Vagina (tissue), 2 donors: ENCODE measurements around the gene CD300LB.

Experiments
- CTCF ChIP-seq, 3 experiments: fragments of 450-650 bp in 2 of 3; fragments of 200-600 bp in 1 of 3; sonication (generic) in 1 of 3; IDR thresholded peaks; one replicate each; pipeline ENCODE4 v1.5.1; 2017 to 2019; ENCODE audit warnings: antibody characterized with exemption in 3 of 3, mild to moderate bottlenecking in 2 of 3, moderate library complexity in 2 of 3
- POLR2A ChIP-seq, 2 donors: fragments of 450-650 bp; IDR thresholded peaks; one replicate each; pipeline ENCODE4 v1.6.1; 2017; ENCODE audit warnings: antibody characterized with exemption in 2 of 2, mild to moderate bottlenecking in 2 of 2, moderate library complexity in 2 of 2
- POLR2AphosphoS5 ChIP-seq, 2 donors: sonication (generic); formaldehyde crosslinking; IDR thresholded peaks; one replicate each; pipeline ENCODE4 v1.9.0; 2017; ENCODE audit warnings: antibody characterized with exemption in 2 of 2, mild to moderate bottlenecking in 2 of 2, low read depth in 1 of 2; ENCODE audit not compliant: insufficient read depth in 1 of 2

- TF ChIP-seq CTCF (IDR thresholded peaks at IDR 0.05) (no peak), POLR2A (IDR thresholded peaks at IDR 0.05) (no peak), POLR2AphosphoS5 (IDR thresholded peaks at IDR 0.05; ENCODE audit: insufficient read depth in 1 of 2, low read depth in 1 of 2) (no peak)
These were observed 46.1 kb downstream of the CD300LB start for GRCh38 chr17:74485022-74485743.
